HepG2 (cell line): ENCODE data around the gene TRIM2. TPM values are rescaled to one million over a fixed set of nuclear protein-coding genes. Genes with fewer than 3 reads are reported as not detected.
A peak's percentile ranks its signal among the peaks of the same experiment; 100 is the strongest.

Experiments
- ATAC-seq: fragments of 200-7000 bp; cut with Tn5 transposase; 3 replicates; pipeline ENCODE4 v1.9.1; 2020; ENCODE audit warnings: mild to moderate bottlenecking, moderate library complexity
- BruUV-seq: library from RNA; stranded (reverse); fragments of 400-500 nt; replicated peaks from 2 replicates; lab custom pipeline; 2021; lab: Mats Ljungman, UMichigan
- CTCF ChIA-PET: fragments of 300-600 bp; formaldehyde crosslinking; extraction: SDS; loops from one replicate; lab custom pipeline; 2021; ENCODE audit warnings: low total read pairs, inconsistent platforms, low intra/inter-chr PET ratio; lab: Yijun Ruan, JAX
- POLR2A ChIA-PET: fragments of 350-600 bp; sonication (Branson Sonifier 250); formaldehyde crosslinking; loops from one replicate; lab custom pipeline; 2020; ENCODE audit warnings: antibody characterized with exemption, inconsistent platforms; lab: Yijun Ruan, JAX
- DNase-seq: peaks from one replicate; pipeline ENCODE4 v3.0.0-alpha.2; 2015; ENCODE audit warnings: low spot score
- FAIRE-seq: peaks from 3 replicates; lab custom pipeline; 2011; peaks lifted over from hg19 to GRCh38; lab: Jason Lieb, UNC
- H2AFZ ChIP-seq: one replicate; pipeline ENCODE4 v1.6.1; 2011; ENCODE audit warnings: low read length, inconsistent platforms
- H3K27ac ChIP-seq: fragments of 300-600 bp; 3 replicates; pipeline ENCODE4 v1.8.0; 2011; ENCODE audit warnings: mixed run types, mild to moderate bottlenecking, mixed read lengths, low read length, inconsistent platforms; ENCODE audit not compliant: insufficient read depth; ENCODE audit errors: extremely low read length
- H3K27me3 ChIP-seq, 2 experiments: fragments of 200-600 bp in 1 of 2; 2 replicates in 1 of 2; 3 replicates in 1 of 2; pipeline versions ENCODE4 v1.6.0 to v1.8.0; 2011; ENCODE audit warnings: low read length in 2 of 2, mild to moderate bottlenecking in 2 of 2, moderate library complexity in 2 of 2, inconsistent platforms in 1 of 2; ENCODE audit not compliant: insufficient read depth in 2 of 2, control insufficient read depth in 1 of 2
- H3K36me3 ChIP-seq, 2 experiments: fragments of 200-600 bp in 1 of 2; replicated peaks in 1 of 2; 2 replicates in 1 of 2; 3 replicates in 1 of 2; pipeline versions ENCODE4 v1.5.1 to v1.8.0; 2011; ENCODE audit warnings: low read length in 2 of 2, inconsistent platforms in 1 of 2; ENCODE audit not compliant: insufficient read depth in 2 of 2, control insufficient read depth in 1 of 2
- H3K4me1 ChIP-seq: 2 replicates; pipeline ENCODE4 v1.5.1; 2012; ENCODE audit warnings: low read length, inconsistent platforms; ENCODE audit not compliant: insufficient read depth
- H3K4me2 ChIP-seq: 2 replicates; pipeline ENCODE4 v1.6.0; 2011; ENCODE audit warnings: low read depth, low read length, inconsistent platforms
- H3K4me3 ChIP-seq, 3 experiments: fragments of 200-600 bp in 1 of 3; sonication (generic), shearing (Covaris generic) in 1 of 3; replicated peaks in 1 of 3; 2 replicates each; pipeline ENCODE4 v1.5.1; 2011 to 2016; ENCODE audit warnings: low read length in 3 of 3, inconsistent platforms in 2 of 3, low read depth in 2 of 3, mild to moderate bottlenecking in 2 of 3, control low read depth in 1 of 3, mixed read lengths in 1 of 3; ENCODE audit not compliant: insufficient read depth in 1 of 3
- H3K79me2 ChIP-seq: one replicate; pipeline ENCODE4 v1.6.1; 2011; ENCODE audit warnings: low read length, inconsistent platforms; ENCODE audit not compliant: insufficient read depth
- H3K9ac ChIP-seq: 2 replicates; pipeline ENCODE4 v1.6.0; 2011; ENCODE audit warnings: mild to moderate bottlenecking, low read depth, low read length, inconsistent platforms; ENCODE audit not compliant: insufficient read depth
- H3K9me3 ChIP-seq: 2 replicates; pipeline ENCODE4 v1.5.1; 2012; ENCODE audit warnings: mild to moderate bottlenecking, low read length
- H4K20me1 ChIP-seq: 2 replicates; pipeline ENCODE4 v1.6.0; 2011; ENCODE audit warnings: inconsistent platforms, mild to moderate bottlenecking, low read length, moderate library complexity; ENCODE audit not compliant: insufficient read depth
- CEBPG ChIP-seq: IDR thresholded peaks from 2 replicates; pipeline ENCODE4 v1.6.1; 2016
- FOXA3 ChIP-seq: IDR thresholded peaks from 2 replicates; pipeline ENCODE4 v1.6.1; 2016; ENCODE audit warnings: missing genetic modification reagents, missing compliant biosample characterization
- FOXK1 ChIP-seq: sonication (generic); formaldehyde crosslinking; IDR thresholded peaks from 2 replicates; pipeline ENCODE4 v1.4.0; 2020; ENCODE audit warnings: low read depth, missing genetic modification reagents, borderline replicate concordance
- FOXP1 ChIP-seq, 2 experiments: fragments of 450-650 bp in 1 of 2; IDR thresholded peaks; 2 replicates each; pipeline ENCODE4 v1.6.1; 2017 to 2018; ENCODE audit warnings: antibody characterized with exemption in 1 of 2
- HMG20B ChIP-seq: conservative IDR thresholded peaks from 2 replicates; pipeline ENCODE4 v1.6.1; 2016; ENCODE audit warnings: missing genetic modification reagents, missing compliant biosample characterization
- ISL2 ChIP-seq: sonication (generic); formaldehyde crosslinking; IDR thresholded peaks from 2 replicates; pipeline ENCODE4 v1.5.0; 2020; ENCODE audit warnings: missing genetic modification reagents
- KAT8 ChIP-seq: IDR thresholded peaks from 2 replicates; pipeline ENCODE4 v1.6.1; 2016; ENCODE audit warnings: missing genetic modification reagents, missing compliant biosample characterization
- MIER3 ChIP-seq: IDR thresholded peaks from 2 replicates; pipeline ENCODE4 v1.6.1; 2016; ENCODE audit warnings: missing compliant biosample characterization, borderline replicate concordance
- MXD3 ChIP-seq: IDR thresholded peaks from 2 replicates; pipeline ENCODE4 v1.6.1; 2016; ENCODE audit warnings: mild to moderate bottlenecking, missing biosample characterization, missing genetic modification reagents
- NCOA2 ChIP-seq: sonication (generic); formaldehyde crosslinking; IDR thresholded peaks from 2 replicates; pipeline ENCODE4 v1.8.0; 2022; ENCODE audit warnings: inconsistent platforms
- NR2F2 ChIP-seq: IDR thresholded peaks from 2 replicates; pipeline ENCODE4 v1.6.1; 2012; ENCODE audit warnings: low read depth, inconsistent platforms, borderline replicate concordance
- RAD21 ChIP-seq: fragments of 450-650 bp; formaldehyde crosslinking; IDR thresholded peaks from 2 replicates; pipeline ENCODE4 v1.5.0; 2020; ENCODE audit warnings: mild to moderate bottlenecking
- SMYD3 ChIP-seq: sonication (generic); formaldehyde crosslinking; IDR thresholded peaks from 2 replicates; pipeline ENCODE4 v1.8.1; 2023; ENCODE audit warnings: mild to moderate bottlenecking, missing genetic modification reagents
- STAG1 ChIP-seq: sonication (generic); formaldehyde crosslinking; IDR thresholded peaks from 2 replicates; pipeline ENCODE4 v1.4.0; 2020; ENCODE audit warnings: missing genetic modification reagents
- TCF7 ChIP-seq: sonication (generic); IDR thresholded peaks from 2 replicates; pipeline ENCODE4 v1.6.1; 2016; ENCODE audit warnings: antibody characterized with exemption, low read depth
- THAP11 ChIP-seq: IDR thresholded peaks from 2 replicates; pipeline ENCODE4 v1.6.1; 2016; ENCODE audit warnings: missing biosample characterization, missing genetic modification reagents
- XRCC5 ChIP-seq: fragments of 200-400 bp; formaldehyde crosslinking; optimal IDR thresholded peaks from 2 replicates; pipeline ENCODE3; 2017; ENCODE audit warnings: mild to moderate bottlenecking, low read length
- ZMYM4 ChIP-seq: sonication (generic); formaldehyde crosslinking; IDR thresholded peaks from 2 replicates; pipeline ENCODE4 v1.8.1; 2023; ENCODE audit warnings: mild to moderate bottlenecking, missing genetic modification reagents
- ZNF207 ChIP-seq: fragments of 450-650 bp; IDR thresholded peaks from 2 replicates; pipeline ENCODE4 v1.6.1; 2016; ENCODE audit warnings: antibody characterized with exemption, borderline replicate concordance
- ZNF766 ChIP-seq: sonication (generic); formaldehyde crosslinking; IDR thresholded peaks from 2 replicates; pipeline ENCODE4 v1.5.0; 2020; ENCODE audit warnings: missing genetic modification reagents, borderline replicate concordance
- WGBS: methylation state at CpG from one replicate; pipeline ENCODE4 v1.1.6; 2017; ENCODE audit warnings: low lambda C conversion rate; 5-methylcytosine and 5-hydroxymethylcytosine counted together
- in situ Hi-C: cut with HindIII; loops from 2 replicates; pipeline ENCODE4 v1.10.0; 2017; ENCODE audit warnings: low pct_unique_long_range_greater_than_20kb; ENCODE audit not compliant: extremely low pct_ligation_motif_present
- intact Hi-C: fragments of 100-400 bp; cut with micrococcal nuclease; formaldehyde crosslinking; loops from one replicate; pipeline ENCODE4 v1.10.0; 2022; ENCODE audit not compliant: unreplicated experiment
- polyA plus RNA-seq, 8 experiments: library from polyadenylated mRNA; depleted of rRNA in 3 of 8; stranded (reverse) in 7 of 8; unstranded in 1 of 8; fragments of >200 nt; fragmentation: Illumina TruSeq in 4 of 8; extraction: Trizol in 4 of 8; gene quantifications; 2 replicates each; pipeline versions ENCODE4 v1.2.1 to v1.2.3, GENCODE V29; 2011 to 2016; ENCODE audit warnings: low read depth in 4 of 8, missing spikeins in 1 of 8, mixed read lengths in 1 of 8; ENCODE audit not compliant: insufficient read depth in 1 of 8
- total RNA-seq, 5 experiments: library from RNA; depleted of rRNA; stranded (reverse); fragments of >200 nt; fragmentation: Illumina TruSeq; extraction: Trizol; gene quantifications; 2 replicates each; pipeline ENCODE4 v1.2.3, GENCODE V29; 2016; ENCODE audit warnings: low read depth in 1 of 5
- TF ChIP-seq, protein P1 (sequence below): IDR thresholded peaks from 2 replicates; pipeline ENCODE4 v1.4.0; 2020; ENCODE audit warnings: mild to moderate bottlenecking, missing genetic modification reagents
- TF ChIP-seq, protein P2 (sequence below): sonication (generic); IDR thresholded peaks from 2 replicates; pipeline ENCODE4 v1.6.1; 2016; ENCODE audit warnings: low read depth, borderline replicate concordance

The TRIM2 gene
- total and polyA plus RNA-seq, 2 of the 13 experiments (the other 11 are each of a cell fraction or from before 2014, with no cell fraction given): 2.1 to 4.2 TPM

DNA sequence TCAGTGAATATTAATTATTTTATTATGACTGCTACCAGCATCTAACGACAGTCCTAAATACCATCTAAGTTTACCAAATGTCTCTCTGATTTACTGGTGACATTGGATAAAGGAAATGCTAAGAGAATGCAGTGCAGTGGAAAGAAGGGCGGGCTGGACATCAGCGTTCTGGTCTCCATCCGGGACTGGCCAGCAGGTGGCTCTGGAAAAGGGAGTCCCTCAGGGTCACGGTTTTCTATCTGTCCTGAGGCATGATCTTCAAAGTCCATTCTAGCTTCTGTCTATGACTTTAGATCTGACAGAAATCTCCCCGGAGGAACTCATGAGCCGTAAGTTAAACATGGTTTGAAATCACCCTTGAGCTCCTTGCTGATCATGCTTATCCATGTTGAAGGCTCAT is 3.3 kb downstream of the TRIM2 start (continued):
- TF ChIP-seq XRCC5 (peak; percentile 55), ZMYM4 (CRISPR knock-in tag) (peak; percentile 30; the same call in 1 of the 2 replicates), TCF7 (no peak), STAG1 (CRISPR knock-in tag) (peak; percentile 57), RAD21 (peak; percentile 27; the same call in 1 of the 2 replicates), ZNF207 (no peak), SMYD3 (no peak)

GRCh38 chr4:153209410-153209809 is 5.2 kb downstream of the TRIM2 start:
- BruUV-seq: no TSS peak
- in situ Hi-C loops (no loop called here), intact Hi-C loops (loop anchor here (2.0 to 10.0 kb wide), 3 partner anchors 13 to 433 kb away; no protein-coding TSS in a partner anchor)
- Histone ChIP-seq H3K9me3 (no peaks in the 10 kb centered on the region), H3K79me2 (no peaks in the 10 kb centered on the region), H4K20me1 (peaks cover 3% of the 10 kb centered on the region; the same call in 1 of the 2 replicates), H2AFZ (no peak overlapping the region), H3K9ac (no peak overlapping the region), H3K27me3 (peaks cover 1 to 16% of the 10 kb centered on the region in 2 experiments; a peak in 4 of 5 replicates), H3K27ac (no peak overlapping the region), H3K36me3 (no peaks in the 10 kb centered on the region), H3K4me2 (peak overlapping the region; percentile 4; the same call in 1 of the 2 replicates), H3K4me3 (no peak overlapping the region), H3K4me1 (peaks cover 38% of the 10 kb centered on the region)
- ChIA-PET POLR2A (no interaction called here), CTCF (no interaction called here)
- 0% methylated on average over 5 of the region's 5 CpGs for WGBS
- peak; percentile 76 for FAIRE-seq
- peak; percentile 84 for DNase-seq
- peak; percentile 66 for ATAC-seq
- TF ChIP-seq NCOA2 (peak; percentile 68), FOXA3 (peak; percentile 83), MXD3 (CRISPR knock-in tag) (no peak), MIER3 (CRISPR knock-in tag) (peak; percentile 82), FOXP1 (IDR thresholded peaks at IDR 0.05) (no peak), FOXP1 (CRISPR knock-in tag; IDR thresholded peaks at IDR 0.05) (peak; percentile 43; the same call in 1 of the 2 replicates), CEBPG (CRISPR knock-in tag) (peak; percentile 63), THAP11 (CRISPR knock-in tag) (peak; percentile 23; the same call in 1 of the 2 replicates), HMG20B (CRISPR knock-in tag) (peak; percentile 79), ISL2 (CRISPR knock-in tag) (peak; percentile 69), ZNF766 (CRISPR knock-in tag) (no peak), FOXK1 (CRISPR knock-in tag) (no peak), TCF7 (peak; percentile 89), KAT8 (CRISPR knock-in tag) (0 out of 2 replicates have a peak, but pooled peaks have one; percentile 28), ZMYM4 (CRISPR knock-in tag) (0 out of 2 replicates have a peak, but pooled peaks have one; percentile 40), NR2F2 (peak; percentile 73; the same call in 1 of the 2 replicates)
- TF ChIP-seq, protein P1, sequence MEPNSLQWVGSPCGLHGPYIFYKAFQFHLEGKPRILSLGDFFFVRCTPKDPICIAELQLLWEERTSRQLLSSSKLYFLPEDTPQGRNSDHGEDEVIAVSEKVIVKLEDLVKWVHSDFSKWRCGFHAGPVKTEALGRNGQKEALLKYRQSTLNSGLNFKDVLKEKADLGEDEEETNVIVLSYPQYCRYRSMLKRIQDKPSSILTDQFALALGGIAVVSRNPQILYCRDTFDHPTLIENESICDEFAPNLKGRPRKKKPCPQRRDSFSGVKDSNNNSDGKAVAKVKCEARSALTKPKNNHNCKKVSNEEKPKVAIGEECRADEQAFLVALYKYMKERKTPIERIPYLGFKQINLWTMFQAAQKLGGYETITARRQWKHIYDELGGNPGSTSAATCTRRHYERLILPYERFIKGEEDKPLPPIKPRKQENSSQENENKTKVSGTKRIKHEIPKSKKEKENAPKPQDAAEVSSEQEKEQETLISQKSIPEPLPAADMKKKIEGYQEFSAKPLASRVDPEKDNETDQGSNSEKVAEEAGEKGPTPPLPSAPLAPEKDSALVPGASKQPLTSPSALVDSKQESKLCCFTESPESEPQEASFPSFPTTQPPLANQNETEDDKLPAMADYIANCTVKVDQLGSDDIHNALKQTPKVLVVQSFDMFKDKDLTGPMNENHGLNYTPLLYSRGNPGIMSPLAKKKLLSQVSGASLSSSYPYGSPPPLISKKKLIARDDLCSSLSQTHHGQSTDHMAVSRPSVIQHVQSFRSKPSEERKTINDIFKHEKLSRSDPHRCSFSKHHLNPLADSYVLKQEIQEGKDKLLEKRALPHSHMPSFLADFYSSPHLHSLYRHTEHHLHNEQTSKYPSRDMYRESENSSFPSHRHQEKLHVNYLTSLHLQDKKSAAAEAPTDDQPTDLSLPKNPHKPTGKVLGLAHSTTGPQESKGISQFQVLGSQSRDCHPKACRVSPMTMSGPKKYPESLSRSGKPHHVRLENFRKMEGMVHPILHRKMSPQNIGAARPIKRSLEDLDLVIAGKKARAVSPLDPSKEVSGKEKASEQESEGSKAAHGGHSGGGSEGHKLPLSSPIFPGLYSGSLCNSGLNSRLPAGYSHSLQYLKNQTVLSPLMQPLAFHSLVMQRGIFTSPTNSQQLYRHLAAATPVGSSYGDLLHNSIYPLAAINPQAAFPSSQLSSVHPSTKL (CRISPR knock-in tag): peak; percentile 87
- TF ChIP-seq, protein P2, sequence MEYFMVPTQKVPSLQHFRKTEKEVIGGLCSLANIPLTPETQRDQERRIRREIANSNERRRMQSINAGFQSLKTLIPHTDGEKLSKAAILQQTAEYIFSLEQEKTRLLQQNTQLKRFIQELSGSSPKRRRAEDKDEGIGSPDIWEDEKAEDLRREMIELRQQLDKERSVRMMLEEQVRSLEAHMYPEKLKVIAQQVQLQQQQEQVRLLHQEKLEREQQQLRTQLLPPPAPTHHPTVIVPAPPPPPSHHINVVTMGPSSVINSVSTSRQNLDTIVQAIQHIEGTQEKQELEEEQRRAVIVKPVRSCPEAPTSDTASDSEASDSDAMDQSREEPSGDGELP: peak; percentile 79; the same call in 1 of the 2 replicates
